ENCODE measurements around the gene UPB1.

- TF ChIP-seq CTCF (conservative IDR thresholded peaks at IDR 0.05; ENCODE audit: low read length) (no peak), EZH2phosphoT487 (IDR thresholded peaks at IDR 0.05; ENCODE audit: borderline replicate concordance) (no peak)
Measured at GRCh38 chr22:24455039-24455438, 40.1 kb upstream of the UPB1 start.
